HUES6 (cell line): ENCODE data around the gene PMPCA.

ENCODE experiments used
- H3K27ac ChIP-seq: 2 replicates; pipeline ENCODE4 v1.7.0; 2013; ENCODE audit warnings: low read depth, mild to moderate bottlenecking, low read length, inconsistent platforms
- H3K27me3 ChIP-seq: 2 replicates; pipeline ENCODE4 v1.6.1; 2013; ENCODE audit warnings: low read length; ENCODE audit not compliant: control insufficient read depth, insufficient read depth
- H3K36me3 ChIP-seq: 2 replicates; pipeline ENCODE4 v1.6.1; 2013; ENCODE audit warnings: low read length; ENCODE audit not compliant: control insufficient read depth, insufficient read depth
- H3K4me1 ChIP-seq: 2 replicates; pipeline ENCODE4 v1.6.1; 2013; ENCODE audit warnings: low read length; ENCODE audit not compliant: control insufficient read depth, insufficient read depth
- H3K4me3 ChIP-seq: 2 replicates; pipeline ENCODE4 v1.5.1; 2013; ENCODE audit warnings: low read depth, low read length
- H3K9ac ChIP-seq: one replicate; pipeline ENCODE4 v1.6.1; 2013; ENCODE audit warnings: mild to moderate bottlenecking, low read length
- H3K9me3 ChIP-seq: 2 replicates; pipeline ENCODE4 v1.6.1; 2013; ENCODE audit warnings: low read depth, low read length; ENCODE audit not compliant: control insufficient read depth, insufficient read depth

PMPCA gene

DNA sequence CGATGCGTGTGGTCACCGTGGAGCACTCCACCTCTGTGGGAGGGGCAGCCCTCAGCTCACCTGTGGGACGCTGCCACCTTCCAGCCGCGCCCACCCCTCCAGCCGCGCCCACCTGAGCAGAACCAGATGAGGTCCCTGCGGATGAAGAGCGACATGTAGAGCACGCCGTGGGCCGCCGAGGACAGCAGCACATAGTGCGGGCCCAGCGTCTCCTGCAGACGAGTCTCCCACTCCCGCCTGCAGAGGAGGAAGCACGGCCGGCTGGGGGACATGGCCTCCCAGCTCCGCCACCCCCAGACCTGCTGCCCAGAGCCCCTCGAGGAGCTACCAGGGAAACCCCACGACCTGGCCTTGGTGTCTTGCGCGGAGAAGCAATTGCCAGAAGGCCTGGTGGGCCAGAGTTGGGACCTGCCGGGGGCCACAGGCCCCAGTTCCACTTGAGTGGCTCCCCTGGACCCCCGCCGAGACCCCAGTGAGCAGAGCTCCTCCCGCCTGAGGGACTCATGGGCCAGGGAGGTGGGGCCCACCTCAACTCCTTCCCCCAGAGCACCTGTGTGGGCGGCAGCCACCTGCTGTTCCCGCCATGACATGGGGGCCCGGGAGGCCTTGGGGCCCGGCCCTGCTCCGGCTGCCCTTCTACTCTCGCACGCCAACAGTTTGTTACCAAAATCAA is 22.7 kb downstream of the PMPCA start:
- no peaks in the 10 kb centered on the region for H3K9me3 ChIP-seq
- H3K4me1 ChIP-seq, result peaks cover 7% of the 10 kb centered on the region; the same call in 1 of the 2 replicates
- H3K27ac ChIP-seq, result no peak overlapping the region
- peaks cover 51% of the 10 kb centered on the region for H3K36me3 ChIP-seq
- no peak overlapping the region for H3K4me3 ChIP-seq
- H3K9ac ChIP-seq, result no peak overlapping the region
- no peaks in the 10 kb centered on the region for H3K27me3 ChIP-seq

GRCh38 chr9:136433849-136434579 is 23.6 kb downstream of the PMPCA start:
- no peak overlapping the region for H3K9ac ChIP-seq
- H3K4me3 ChIP-seq, result no peak overlapping the region
- peaks cover 7% of the 10 kb centered on the region; the same call in 1 of the 2 replicates for H3K4me1 ChIP-seq
- H3K36me3 ChIP-seq, result peaks cover 46% of the 10 kb centered on the region
- H3K9me3 ChIP-seq, result no peaks in the 10 kb centered on the region
- no peak overlapping the region for H3K27ac ChIP-seq
- no peaks in the 10 kb centered on the region for H3K27me3 ChIP-seq

GRCh38 chr9:136434580-136435169 is 24.2 kb downstream of the PMPCA start:
- Histone ChIP-seq H3K9ac (no peak overlapping the region), H3K27me3 (no peaks in the 10 kb centered on the region), H3K4me1 (peaks cover 7% of the 10 kb centered on the region; the same call in 1 of the 2 replicates), H3K27ac (no peak overlapping the region), H3K36me3 (peaks cover 41% of the 10 kb centered on the region), H3K4me3 (no peak overlapping the region), H3K9me3 (no peaks in the 10 kb centered on the region)

- H3K27me3 ChIP-seq, result no peaks in the 10 kb centered on the region
- peaks cover 39% of the 10 kb centered on the region for H3K36me3 ChIP-seq
- H3K4me3 ChIP-seq, result no peak overlapping the region
- H3K9ac ChIP-seq, result no peak overlapping the region
- H3K4me1 ChIP-seq, result peaks cover 7% of the 10 kb centered on the region; the same call in 1 of the 2 replicates
- H3K9me3 ChIP-seq, result no peaks in the 10 kb centered on the region
- no peak overlapping the region for H3K27ac ChIP-seq
Observed at GRCh38 chr9:136436055-136436634, 25.7 kb downstream of the PMPCA start.

DNA sequence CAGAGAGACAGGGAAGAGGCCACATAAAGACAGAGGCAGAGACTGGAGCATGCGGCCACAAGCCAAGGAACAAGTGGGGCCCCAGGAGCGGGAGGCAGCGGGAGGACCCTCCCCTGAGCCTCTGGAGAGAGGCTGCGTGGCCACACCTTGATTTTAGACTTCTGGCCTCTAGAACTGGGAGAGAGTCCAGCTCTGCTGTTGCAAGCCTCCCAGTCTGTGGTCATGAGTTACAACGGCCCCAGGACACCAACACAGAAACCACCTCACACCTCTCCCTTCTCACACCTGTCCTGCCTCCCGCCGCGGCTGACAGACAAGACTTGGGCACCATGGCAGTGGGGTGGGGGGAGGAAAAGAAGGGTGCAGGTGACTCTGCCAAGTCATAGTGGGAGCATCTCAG is 27.0 kb downstream of the PMPCA start:
- no peaks in the 10 kb centered on the region for H3K27me3 ChIP-seq
- peak overlapping the region; percentile 80 for H3K4me3 ChIP-seq
- no peak overlapping the region for H3K27ac ChIP-seq
- H3K36me3 ChIP-seq, result peaks cover 46% of the 10 kb centered on the region
- H3K9me3 ChIP-seq, result no peaks in the 10 kb centered on the region
- peak overlapping the region; percentile 17 for H3K9ac ChIP-seq
- peaks cover 7% of the 10 kb centered on the region; the same call in 1 of the 2 replicates for H3K4me1 ChIP-seq

- no peak overlapping the region; the same call in 1 of the 2 replicates for H3K27ac ChIP-seq
- H3K9me3 ChIP-seq, result no peaks in the 10 kb centered on the region
- H3K4me1 ChIP-seq, result peaks cover 7% of the 10 kb centered on the region; the same call in 1 of the 2 replicates
- peaks cover 48% of the 10 kb centered on the region for H3K36me3 ChIP-seq
- no peaks in the 10 kb centered on the region for H3K27me3 ChIP-seq
- peak overlapping the region; percentile 87 for H3K9ac ChIP-seq
- peak overlapping the region; percentile 80 for H3K4me3 ChIP-seq
Observed at GRCh38 chr9:136437839-136438547, 27.5 kb downstream of the PMPCA start.

GRCh38 chr9:136438548-136439480 is 28.4 kb downstream of the PMPCA start:
- Histone ChIP-seq H3K36me3 (peaks cover 56% of the 10 kb centered on the region), H3K4me1 (peaks cover 7% of the 10 kb centered on the region; the same call in 1 of the 2 replicates)

DNA sequence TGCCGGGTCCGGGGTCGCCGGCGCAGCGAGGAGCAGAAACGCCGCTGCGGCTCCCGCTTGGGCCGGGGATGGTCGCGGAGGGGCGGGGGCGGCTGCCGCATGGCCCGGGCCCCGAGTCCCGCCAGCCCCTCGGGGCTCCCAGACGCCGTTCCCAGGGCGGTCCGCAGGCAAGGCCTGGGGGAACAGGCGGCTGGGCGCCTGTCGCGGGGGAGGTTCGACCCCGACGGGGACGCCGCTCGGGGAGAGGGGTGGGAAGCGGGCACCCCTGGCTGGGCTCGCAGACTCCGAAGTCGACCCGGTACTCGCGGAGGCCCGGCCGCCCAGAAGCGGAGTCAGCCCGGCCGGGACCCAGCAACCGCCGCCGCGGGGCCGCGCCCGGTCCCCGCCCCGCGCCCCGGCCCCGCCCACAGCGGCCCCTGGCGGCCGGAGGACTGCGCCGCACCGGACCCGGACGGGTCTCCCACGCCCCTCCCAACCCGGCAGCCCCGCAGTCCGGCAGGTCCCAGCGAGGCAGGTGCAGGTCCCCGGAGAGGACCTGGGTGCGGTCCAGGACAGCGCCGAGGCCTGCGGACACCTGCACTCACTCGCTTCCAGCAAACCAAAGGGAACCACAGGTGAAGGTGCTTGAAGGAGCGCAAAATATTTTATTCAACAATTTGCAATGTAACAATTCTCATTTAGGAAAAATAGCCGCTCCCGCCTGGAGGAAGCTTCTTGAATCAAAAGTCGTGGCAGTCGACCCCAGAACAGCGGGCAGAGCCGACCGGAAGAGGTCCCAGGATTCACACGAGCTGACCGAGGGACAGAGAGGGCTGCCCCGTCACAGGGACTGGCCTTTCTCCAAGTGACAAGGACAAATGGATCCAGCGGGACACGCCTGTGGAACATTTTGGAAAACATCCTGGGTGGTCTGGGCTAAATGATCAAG is 29.3 kb downstream of the PMPCA start, which contains the start of gene INPP5E:
INPP5E (minus strand) TSS at position 365 of the 928 bp plus-strand sequence. CDS start 426 bp downstream, outside the sequence.
- peak within 1 kb of the TSS; percentile 87 for H3K9ac ChIP-seq
- peaks cover 64% of the 10 kb centered on the region for H3K36me3 ChIP-seq
- H3K27me3 ChIP-seq, result no peaks in the 10 kb centered on the region
- H3K4me1 ChIP-seq, result peaks cover 7% of the 10 kb centered on the region; the same call in 1 of the 2 replicates
- H3K27ac ChIP-seq, result peak within 1 kb of the TSS; percentile 83; the same call in 1 of the 2 replicates
- no peaks in the 10 kb centered on the region for H3K9me3 ChIP-seq
- peak within 1 kb of the TSS; percentile 80 for H3K4me3 ChIP-seq

More at GRCh38 chr9:136438548-136439480, 28.4 kb downstream of the PMPCA start:
- peak overlapping the region; percentile 87 for H3K9ac ChIP-seq
- H3K27ac ChIP-seq, result peak overlapping the region; percentile 83; the same call in 1 of the 2 replicates
- peak overlapping the region; percentile 80 for H3K4me3 ChIP-seq
- H3K9me3 ChIP-seq, result no peaks in the 10 kb centered on the region
- H3K27me3 ChIP-seq, result no peaks in the 10 kb centered on the region

- Histone ChIP-seq H3K9me3 (no peaks in the 10 kb centered on the region), H3K27ac (no peak overlapping the region), H3K4me1 (peaks cover 7% of the 10 kb centered on the region; the same call in 1 of the 2 replicates), H3K36me3 (peaks cover 64% of the 10 kb centered on the region), H3K9ac (no peak overlapping the region), H3K4me3 (no peak overlapping the region), H3K27me3 (no peaks in the 10 kb centered on the region)
Observed at GRCh38 chr9:136441191-136441680, 30.8 kb downstream of the PMPCA start.
